GM19452 (cell line): ENCODE data around the gene THAP4.

ENCODE experiments used
- ATAC-seq: cut with Tn5 transposase; IDR thresholded peaks from one replicate; pipeline ENCODE4 v1.9.1; 2021; ENCODE audit not compliant: unreplicated experiment

The THAP4 gene

GRCh38 chr2:241565411-241565810 lies 71.5 kb downstream of the THAP4 start:
- no peak for ATAC-seq

DNA sequence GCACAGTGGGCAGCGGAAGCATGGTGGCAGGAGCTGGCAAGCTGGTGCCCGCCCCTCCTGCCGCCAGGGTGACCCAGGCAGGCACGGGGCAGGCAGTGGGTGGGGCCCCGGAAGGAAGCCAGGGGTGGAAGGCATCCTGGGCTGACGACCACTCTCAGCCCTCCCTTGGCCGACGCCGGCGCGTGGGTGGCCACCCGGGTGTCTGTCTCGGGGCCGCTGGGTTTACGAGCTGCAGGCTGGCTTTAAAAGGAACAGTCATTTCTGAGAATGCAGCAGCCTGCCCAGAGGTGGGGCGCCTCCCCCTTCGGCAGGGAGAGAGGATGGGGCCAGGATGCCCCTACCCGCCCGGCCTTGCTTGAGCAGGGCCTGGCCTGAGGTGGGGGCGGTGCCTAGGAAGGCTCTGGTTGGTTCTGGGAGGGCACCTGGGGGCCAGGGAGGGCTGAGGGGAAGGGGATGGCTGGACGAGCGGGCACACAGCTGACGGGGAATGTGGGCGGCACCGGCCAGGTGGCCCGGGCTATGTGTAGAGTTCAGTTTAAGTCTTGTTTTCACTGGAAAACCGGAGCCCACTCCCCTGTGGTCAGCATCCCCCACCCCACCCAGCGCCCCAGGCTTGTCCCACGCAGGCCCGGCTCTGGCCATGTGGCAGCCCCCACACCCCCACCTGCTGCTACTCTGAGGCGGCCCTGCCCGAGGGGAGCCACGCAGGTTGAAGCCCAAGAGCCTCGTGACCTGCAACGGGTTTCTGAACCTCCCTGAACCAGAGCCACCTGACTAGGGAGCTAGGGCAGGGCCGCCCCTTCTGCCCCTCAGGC lies 72.2 kb downstream of the THAP4 start:
- no peak for ATAC-seq

DNA sequence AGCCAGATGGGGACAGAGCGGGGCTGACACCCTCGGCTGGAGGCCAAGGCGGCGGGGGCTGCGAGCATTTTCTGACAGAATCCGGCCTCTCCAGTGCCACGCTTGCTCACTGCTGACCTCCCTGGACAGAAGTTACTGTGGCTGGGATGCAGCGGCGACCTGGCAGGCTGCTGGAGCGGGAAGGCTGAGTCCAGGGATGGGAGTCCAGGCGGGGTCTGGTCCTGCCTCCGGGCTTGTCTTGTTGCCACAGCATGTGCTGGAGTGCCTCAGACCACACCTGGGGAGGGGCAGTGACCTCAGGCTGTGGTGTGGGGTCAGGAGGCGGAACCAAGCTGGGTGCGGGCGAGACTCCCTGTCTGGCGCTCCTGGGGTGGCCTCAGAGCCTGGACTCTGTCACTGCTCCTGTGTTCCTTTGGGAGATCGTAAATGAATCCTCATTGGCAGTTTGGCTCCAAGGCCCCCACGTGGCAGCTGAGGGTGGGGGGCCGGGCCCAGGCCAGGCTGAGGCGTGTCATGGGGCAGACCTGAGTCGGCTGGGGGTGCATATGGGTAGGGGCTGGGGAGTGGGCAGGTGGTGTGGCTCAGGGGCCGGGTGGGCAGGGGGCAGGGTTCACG lies 72.9 kb downstream of the THAP4 start:
- ATAC-seq = no peak

DNA sequence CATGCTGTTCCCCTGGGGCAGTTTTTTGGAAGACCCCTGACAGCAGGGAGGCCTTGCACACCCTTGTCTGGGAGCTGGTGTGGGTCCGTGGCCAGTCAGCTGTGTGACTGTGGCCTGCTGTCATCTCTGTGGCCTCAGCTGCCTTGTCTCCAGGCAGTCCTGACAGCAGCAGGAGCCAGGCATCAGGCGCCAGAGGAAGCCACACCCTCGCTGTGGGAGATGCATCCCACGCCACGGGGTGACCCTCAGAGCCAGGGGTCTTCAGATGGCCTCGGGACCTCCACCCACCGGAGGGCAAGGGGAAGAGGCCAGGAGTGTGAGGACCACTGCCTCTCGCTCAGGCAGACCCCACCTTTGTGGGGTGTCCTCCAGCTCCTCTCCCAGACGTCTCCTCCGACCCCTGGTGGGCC lies 73.4 kb downstream of the THAP4 start:
- no peak for ATAC-seq

- ATAC-seq = no peak
Observed at GRCh38 chr2:241563031-241563507, 73.9 kb downstream of the THAP4 start.

DNA sequence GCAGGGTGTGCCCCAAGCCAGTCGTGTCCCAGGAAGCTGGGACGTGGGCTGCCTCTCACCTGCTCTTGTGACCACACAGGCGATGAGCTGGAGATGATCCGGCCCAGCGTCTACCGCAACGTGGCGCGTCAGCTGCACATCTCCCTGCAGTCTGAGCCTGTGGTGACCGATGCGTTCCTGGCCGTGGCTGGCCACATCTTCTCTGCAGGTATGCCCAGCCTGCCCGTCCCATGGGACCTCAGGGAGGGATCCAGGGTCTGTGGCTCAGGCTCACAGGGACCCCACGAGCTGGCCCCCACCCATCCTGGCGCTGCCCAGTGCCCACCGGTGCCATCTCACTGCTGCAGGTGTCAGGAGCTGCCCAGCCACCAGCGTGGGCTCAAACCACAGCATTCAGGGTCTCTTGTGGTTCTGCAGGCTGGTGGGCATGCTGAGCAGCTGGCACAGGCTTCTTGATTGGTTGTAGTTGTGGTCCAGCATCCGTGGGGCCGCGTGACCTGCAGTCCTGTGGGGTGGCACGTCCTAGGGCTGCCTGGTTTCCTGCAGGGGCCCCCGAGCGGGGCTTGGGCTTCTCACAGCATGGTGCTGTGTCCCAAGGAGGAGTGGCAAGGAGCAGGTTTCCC lies 74.6 kb downstream of the THAP4 start:
- ATAC-seq = no peak

GRCh38 chr2:241561832-241562231 lies 75.1 kb downstream of the THAP4 start:
- no peak for ATAC-seq

DNA sequence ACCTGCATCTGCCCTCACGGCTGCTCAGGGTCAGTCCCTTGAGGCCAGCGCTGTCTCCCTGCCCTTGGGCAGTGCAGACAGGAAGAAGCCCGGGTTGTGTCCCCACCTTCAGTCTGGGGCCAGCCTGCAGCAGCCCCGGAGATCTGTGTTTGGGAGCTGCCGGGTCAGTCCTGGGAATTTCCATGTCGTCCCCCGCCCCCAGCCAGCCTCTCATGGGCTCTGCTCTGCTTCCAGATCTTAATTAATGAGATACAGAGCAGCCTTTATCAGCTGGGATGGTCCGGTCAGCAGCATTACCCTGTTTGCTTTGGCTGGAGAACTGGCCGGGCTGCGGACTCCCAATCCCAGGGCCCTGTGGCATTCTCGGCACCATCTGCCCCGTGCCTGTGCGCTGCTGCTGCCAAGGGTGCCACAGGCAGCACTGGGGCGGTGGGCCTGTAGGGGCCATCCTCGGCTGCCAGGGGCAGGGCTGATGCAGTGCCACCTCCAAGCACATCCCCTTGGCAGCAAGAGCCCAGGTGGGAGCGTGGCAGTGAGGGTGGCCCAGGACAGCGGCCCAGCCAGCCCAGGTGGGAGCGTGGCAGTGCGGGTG lies 76.0 kb downstream of the THAP4 start:
- no peak for ATAC-seq

DNA sequence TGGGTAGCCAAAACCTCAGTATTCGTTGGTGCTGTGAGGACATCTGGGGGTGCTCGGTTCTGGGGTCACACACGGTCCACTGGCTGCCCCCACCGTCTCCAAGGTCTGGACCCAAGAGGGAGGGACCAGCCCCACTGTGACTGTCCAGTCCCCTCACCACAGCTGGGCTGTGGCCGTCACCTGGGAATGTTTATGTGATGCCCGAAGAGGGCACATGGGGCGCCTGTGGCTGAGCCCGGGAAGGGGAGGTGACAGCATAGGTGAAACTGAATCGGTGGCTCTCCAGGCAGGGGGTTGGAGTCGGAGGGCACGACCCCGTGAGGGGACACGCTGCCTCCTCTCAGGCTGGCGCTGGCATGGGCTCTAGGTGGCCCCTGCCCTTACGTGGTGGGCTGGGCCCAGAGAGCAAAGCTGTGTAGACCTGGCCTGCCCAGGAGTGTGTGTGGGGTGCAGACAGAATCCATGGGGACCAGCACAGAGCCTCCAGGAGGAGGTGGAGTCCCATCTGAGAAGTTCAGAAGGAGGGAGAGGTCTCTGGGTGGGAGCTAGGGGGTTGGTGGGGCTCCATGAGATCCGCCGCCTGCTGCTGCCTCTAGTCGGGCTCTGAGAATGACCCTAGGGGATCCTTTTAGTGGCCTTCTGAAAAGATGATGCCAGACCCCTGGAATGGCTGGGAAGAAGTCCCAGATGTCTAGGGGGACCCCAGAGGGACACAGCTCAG lies 76.6 kb downstream of the THAP4 start:
- no peak for ATAC-seq

DNA sequence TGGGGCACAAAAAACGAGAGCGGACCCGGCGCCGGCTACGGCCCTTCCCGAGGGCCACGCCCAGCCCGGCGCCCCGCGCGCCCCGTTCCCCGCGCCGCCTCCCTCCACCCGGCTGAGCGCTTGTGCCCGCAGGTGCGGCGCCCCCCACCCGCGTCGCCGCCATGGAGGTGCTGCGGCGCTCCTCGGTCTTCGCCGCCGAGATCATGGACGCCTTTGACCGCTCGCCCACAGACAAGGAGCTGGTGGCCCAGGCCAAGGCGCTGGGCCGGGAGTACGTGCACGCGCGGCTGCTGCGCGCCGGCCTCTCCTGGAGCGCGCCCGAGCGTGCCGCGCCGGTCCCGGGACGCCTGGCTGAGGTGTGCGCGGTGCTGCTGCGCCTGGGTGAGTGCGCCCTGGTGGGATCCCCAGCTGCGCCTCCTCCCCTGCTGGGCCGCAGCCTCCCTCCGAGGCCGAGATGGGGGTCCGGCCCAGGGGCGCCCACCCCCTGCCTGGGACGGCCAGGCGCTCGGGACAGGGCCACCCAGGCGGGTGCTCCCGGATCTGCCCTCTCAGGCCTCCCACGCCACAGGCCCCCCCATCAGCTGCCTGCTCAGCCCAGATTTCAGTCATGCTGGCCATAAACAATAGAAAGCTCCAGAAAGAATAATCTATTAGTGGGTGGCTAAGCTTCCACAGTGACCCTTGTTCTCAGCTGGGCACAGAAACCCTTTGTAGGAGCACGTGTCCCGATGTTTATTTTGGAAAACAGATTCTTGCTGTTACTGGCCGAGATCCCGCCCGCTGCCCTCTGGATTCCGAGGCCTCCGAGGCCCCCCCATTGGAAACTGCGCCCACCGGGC lies 77.4 kb downstream of the THAP4 start:
- ATAC-seq = no peak

GRCh38 chr2:241558532-241559322 lies 78.2 kb downstream of the THAP4 start, which contains the start of gene BOK:
Gene BOK (plus strand): TSS chr2:241558745. CDS start chr2:241559484, 739 bp downstream.
- no peak for ATAC-seq

DNA sequence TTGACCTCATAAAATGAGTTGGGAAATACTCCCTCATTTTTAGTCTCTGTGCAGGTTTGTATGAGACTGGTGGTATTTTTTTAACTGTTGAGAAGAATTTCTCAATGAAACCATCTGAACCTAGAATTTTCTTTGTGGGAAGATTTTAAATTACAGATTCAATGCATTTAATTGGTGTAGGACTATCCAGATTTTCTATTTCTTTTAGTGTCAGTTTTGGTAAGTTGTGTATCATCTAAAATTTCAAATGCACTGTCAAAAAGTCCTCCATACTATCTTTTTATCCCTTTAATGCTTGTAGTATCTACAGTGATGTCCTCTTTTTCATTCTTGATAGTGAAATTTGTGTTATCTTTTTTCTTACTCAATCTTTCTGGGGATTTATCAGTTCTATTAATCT lies 80.2 kb downstream of the THAP4 start:
- no peak for ATAC-seq

GRCh38 chr2:241555711-241556110 lies 81.2 kb downstream of the THAP4 start:
- no peak for ATAC-seq

GRCh38 chr2:241554610-241555322 lies 82.2 kb downstream of the THAP4 start:
- ATAC-seq = no peak

- ATAC-seq = no peak
Observed at GRCh38 chr2:241553981-241554380, 83.0 kb downstream of the THAP4 start.

GRCh38 chr2:241553512-241553830 lies 83.5 kb downstream of the THAP4 start:
- no peak for ATAC-seq

GRCh38 chr2:241551998-241552737 lies 84.8 kb downstream of the THAP4 start:
- ATAC-seq = no peak

DNA sequence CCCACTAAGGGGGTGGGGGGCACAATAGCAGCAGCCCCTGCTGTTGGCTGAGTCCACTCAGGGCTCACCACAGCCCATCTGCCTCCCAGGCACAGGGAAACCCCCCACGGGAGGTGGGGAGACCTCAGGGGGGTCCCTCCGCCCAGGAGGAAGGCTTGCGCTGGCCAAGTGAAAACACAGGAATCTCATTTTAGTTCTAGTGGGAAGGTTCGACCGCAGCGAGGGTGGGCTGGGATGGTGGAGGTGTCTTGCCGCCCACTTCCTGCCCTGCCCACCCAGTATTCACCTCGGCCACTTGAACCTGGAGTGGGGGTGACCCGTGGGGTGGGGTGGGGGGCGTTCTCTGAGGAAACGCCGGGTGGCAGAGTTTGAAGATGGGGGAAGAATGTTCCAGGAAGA lies 85.4 kb downstream of the THAP4 start:
- no peak for ATAC-seq
